NCI-H1048 (cell line): ENCODE results near the gene DUSP18.
"Not testable (repeated sequence)": the region's sequence is repeated elsewhere in the genome, so short reads cannot be mapped to it uniquely, and the experiment has no call there.

ENCODE experiments used
- DNase-seq: peaks from one replicate; lab custom pipeline; 2025; lab: John Stamatoyannopoulos, UW

The DUSP18 gene

DNA sequence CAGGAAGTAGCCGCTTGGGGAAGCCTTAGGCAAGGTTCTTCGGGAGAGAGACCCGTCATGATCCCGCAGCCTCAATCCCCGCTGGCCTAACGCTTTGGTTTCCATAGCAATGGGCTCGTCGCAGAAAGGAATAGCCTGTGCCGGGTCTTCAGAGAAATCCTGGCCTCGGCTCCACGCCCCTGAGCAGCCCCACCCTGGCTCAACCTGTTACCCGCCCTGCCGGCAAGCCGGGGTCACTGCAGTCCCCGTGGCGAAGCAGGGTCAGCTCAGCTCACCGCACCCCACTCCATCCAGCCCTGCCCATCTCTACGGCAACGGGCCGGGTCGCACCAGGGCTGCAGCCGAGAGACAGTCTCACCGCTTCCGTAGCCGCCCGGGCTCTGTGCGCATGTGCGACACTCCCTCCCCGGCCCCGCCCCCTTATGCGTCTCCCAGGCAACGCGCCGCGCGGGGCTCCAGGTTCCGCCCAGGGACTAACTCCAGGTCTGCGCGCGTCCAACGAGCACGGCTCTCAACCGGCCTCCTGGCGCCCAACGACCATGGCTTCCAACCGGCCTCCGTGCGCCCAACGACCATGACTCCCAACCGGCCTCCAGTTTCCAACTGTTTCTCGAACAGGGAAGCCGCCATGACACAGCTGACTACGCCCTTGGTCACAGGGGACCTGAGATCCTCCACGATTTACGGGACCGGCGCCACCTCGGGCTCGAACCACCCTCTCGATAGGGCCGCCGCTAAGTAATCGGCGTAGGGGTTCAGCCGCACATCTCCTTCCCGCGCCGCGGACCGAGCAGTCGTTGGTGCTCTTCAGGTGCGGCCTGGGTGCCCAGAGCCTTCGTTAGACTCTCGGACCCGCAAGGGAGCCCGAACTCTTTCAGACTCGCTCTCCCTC is at the start of gene DUSP18:
Gene DUSP18 (minus strand): TSS at position 382 of the 892 bp plus-strand sequence. CDS start 3,872 bp downstream, outside the sequence.
- DNase-seq: peak; percentile 59

DNA sequence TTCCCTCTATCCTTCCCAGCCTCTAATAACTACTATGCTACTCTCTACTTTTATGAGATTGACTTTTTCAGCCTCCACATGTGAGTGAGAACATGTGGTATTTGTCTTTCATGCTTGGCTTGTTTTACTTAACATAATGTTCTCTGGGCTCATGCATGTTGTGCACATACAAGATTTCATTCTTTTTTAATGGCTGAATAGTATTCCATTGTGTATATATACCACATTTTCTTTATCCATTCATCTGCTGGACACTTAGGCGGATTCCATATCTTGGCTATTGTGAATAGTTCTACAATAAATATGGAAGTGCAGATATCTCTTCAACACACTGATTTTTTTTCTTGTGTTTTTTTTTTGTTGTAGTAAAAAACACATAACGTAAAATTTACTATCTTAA is 46.4 kb upstream of the DUSP18 start:
- no peak for DNase-seq

DNA sequence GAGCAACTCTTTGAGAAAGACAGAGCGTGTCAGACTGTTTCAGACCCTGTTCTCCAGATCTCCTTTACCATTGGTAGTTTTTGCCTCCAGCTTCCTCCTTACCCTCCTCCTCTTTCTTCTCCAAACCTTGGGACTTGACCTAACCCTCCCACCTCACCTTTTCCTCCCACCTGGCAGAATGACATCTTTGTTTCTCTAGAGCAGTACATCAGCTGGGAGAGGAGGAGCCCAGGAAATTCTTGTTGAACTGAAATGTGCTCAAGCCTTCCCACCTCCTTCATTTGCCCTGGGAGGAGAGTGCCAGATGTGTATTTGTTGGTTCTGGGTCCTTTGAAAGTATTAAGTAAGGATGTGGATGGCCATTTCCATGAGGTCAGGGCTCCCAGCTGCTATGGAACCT is 44.4 kb upstream of the DUSP18 start:
- no peak for DNase-seq

DNA sequence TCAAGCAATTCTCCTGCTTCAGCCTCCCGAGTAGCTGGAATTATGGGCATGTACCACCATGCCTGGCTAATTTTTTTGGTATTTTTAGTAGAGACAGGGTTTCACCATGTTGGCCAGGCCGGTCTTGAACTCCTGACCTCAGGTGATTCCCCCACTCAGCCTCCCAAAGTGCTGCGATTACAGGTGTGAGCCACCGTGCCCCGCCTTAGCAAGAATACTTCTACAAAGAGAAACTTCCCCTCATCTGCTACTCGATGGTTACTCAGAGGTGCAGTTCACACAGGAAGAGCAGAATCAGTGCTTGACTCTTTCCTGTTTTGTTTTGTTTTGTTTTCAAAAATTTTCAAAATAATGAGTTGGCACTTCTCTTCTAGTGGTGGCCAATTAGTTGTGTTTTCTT is 42.3 kb upstream of the DUSP18 start:
- not testable (repeated sequence) for DNase-seq

DNA sequence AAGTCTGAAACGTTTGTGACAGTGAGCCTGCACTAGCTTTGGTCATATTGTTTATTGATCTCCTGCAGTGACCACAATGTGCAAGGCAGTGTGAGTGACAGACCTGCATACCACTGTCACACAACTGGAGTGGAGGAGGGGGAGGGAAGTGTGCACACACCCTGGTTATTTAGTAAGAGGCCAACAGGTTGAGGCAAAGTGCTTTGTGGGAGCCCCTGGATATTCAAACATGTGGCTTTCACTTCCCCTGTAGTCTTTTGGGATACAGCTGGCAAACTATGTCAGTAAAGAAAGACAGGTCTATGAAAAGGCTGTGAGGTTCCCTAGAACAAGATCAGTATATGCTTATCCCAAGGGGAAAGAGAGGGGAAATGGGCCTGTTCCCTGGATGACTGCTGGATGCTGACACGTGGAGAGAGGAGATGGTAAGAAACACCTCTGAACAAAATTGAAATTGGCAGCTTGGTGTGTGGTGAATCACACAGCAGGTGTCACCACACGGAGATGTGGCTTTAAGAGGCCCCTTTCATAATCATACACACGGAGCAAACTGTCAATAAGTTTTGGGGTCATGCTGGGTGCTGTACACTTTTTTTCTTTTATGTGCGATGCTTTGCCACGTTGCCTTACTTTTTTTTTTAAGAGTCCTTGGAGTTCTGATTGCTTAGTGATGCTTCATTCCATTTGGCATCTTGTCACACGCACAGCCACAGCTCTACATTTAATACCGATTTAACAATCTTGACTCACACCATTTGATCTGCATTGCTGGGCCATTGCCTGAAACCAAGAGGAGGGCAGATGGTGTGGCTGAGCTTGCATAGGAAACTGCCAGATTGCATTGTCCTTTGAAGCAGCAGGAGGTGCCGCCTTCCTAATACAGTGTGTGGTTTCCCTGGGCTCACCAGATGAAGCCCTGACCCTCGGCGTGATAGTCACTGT is 38.3 kb upstream of the DUSP18 start:
- DNase-seq: no peak

DNA sequence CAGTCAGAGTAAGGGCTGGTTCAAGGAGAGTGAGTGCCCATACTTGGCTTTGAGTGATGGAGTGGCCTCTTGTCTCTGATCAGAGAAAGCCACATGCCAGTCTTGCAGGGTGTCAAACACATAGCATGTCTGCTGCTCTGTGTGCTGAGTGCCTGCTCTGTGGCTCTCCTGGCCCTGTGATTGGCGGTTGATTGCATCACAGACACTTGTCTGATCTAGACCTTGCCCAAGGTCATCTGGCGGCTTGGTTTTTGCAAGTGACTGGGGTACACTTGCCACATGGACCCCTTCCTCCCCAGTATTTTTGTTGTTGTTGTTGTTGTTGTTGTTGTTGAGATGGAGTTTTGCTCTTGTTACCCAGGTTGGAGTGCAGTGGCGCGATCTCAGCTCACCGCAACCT is 37.3 kb upstream of the DUSP18 start:
- DNase-seq: no peak

DNA sequence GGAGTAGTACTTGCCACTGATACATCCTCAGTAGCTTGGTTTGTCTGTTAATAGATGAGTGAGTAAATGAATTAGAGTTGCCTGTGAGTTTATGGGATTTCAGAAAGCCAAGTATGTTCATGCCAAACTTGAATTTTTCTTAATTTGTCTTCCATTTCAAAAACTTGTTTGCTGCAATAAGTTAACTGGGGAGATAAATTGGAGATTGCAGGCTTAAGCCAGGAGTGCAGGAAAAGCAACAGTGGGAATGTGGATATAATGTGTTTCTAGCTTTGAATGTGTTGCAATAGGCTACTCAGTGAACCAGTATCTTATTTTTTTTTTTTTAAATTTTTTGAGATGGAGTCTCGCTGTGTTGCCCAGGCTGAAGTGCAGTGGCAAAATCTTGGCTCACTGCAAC is 35.2 kb upstream of the DUSP18 start:
- DNase-seq: no peak

DNA sequence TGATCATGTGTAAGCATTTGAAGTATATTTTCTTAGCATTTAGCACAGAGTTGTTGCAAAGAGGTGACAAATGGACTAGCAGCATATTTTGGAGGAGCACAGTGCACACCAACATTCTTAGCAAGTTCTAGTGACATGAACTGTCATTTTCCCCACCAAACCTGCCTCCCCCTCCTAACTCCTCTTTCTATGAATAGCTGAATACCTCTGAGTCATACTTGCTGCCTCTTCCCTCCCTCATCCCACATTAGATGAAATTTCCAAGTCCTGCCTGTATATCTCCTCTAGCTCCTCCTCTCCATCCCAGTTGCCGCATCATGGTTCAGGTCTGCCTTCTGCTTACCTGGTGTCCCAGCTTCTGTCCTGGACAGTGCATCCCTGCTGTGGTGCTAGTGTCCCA is 34.2 kb upstream of the DUSP18 start:
- DNase-seq: no peak

DNA sequence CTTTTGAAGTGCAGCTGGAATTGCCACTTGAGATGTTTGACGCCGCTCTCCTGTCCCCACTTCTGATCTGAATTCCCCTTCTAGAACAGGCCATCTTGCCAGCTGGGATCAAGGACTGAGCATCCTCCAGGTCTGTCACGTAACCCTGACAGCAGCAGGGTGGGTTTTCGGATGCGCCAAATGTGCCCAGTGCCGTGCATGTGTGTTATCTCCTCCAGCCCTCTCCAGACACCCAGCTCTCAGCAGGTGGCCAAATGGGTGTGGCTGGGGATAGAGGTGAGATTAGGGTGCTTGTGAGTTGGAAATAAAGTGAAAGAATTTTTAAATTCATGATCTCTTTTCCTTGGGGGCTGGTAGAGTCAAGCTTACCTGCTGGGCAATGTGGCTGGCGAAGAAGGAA is 30.3 kb upstream of the DUSP18 start:
- DNase-seq: no peak

DNA sequence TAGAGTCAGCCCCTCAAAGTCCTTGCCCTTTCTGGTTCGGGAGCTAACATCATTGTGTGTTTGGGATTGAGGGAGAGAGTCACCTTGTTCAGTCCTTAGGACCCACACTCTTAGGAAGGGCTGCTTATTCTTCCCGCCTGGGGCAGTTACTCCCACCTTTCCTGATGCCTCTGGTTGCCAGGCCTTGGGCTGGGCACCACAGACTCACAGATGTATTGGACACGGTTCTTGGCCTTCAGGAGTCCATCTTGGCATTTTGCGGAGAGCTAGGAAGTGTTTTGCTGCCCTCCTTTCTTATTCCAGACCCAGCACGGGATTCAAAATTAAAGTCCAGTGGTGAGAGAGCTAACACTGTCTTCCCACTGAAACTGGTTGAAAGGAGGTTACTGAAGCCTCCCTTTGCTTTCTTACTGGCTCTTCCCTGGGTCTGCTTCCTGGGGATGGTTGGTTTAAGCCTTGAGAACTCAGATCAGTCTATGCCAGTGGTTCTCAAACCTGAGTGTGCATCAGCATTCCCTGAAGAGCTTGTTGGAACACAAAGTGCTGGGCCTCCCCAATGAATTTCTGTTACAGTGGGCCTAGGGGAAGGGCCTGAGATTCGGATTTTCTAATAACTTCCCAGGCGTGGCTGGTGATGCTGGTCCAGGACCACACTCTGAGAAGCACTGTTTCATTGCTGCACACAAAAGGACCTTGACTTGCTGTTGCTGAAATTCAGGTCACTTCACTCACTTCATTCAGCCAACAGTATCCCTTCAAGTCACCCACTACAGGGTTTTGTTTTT is 28.4 kb upstream of the DUSP18 start:
- DNase-seq: no peak

DNA sequence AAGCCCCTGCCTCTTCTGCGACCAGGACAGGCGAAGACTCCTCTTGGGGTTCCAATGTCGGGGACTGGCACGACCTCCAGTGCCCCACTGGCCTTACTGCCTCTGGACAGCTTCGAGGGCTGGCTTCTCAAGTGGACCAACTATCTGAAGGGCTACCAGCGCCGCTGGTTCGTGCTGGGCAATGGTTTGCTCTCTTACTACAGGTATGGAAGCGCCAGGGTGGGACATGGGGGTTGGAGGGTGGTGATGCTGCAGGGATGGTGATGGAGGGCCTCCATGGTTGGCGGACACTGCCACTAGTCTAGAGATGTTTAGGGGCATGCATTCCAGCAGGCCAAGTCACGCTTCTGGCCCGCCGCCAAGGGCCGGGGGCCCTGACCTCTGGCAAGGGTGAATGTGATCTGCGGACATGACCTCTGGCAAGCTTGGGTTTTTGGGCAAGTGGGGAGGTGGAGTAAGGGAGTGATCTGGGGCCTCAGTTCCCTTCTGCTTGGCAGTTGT is 27.7 kb upstream of the DUSP18 start:
- DNase-seq: no peak

DNA sequence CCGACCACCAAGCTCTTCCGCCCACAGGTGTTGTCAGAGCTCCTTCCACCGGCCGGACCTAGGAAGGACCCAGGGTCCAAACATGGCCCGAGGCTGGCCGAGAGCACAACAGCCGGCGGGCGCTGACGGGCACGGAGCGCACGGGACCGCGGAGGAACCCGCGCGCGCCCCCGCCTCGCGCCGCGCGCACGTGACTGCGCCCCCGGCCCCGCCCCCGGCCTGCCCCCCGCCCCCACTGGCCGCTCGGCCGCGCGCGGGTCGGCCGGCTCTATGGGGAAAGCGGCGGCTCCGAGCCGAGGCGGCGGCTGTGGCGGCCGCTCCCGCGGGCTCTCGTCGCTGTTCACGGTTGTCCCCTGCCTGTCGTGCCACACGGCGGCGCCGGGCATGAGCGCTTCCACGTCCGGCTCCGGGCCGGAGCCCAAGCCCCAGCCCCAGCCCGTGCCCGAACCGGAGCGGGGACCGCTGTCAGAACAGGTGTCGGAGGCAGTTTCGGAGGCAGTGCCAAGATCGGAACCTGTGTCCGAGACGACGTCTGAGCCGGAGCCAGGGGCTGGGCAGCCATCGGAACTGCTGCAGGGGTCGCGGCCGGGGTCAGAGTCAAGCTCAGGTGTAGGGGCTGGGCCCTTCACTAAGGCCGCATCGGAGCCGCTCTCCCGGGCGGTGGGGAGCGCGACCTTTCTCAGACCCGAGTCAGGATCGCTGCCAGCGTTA is 27.1 kb upstream of the DUSP18 start, which contains the start of gene OSBP2:
Gene OSBP2 (plus strand): TSS at position 235 of the 711 bp plus-strand sequence. CDS start 36 bp downstream, at position 271.
- no peak for DNase-seq

DNA sequence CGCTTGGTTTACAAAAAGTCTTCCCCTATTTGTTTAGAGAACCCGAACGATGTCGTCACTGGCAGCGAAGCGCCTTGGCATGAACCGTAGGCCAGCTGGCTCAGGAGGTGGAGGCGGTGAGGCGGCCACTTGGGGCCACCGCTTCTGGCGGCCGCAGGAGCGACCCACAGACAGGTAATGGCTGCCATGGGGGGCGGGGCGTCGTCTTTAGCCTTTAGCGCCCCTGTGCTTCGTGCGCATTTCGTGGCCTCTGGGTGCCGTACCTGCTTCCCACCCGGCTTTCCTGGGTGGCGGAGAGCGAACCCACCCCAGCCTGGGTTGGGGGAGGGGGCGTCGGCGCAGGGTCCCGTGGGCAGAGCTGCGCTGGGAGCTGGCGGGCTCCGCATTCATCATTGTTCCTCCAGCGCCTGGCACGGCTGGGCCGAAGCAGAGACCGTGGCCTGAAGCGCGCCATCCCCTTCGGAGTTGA is 26.5 kb upstream of the DUSP18 start:
- no peak for DNase-seq

DNA sequence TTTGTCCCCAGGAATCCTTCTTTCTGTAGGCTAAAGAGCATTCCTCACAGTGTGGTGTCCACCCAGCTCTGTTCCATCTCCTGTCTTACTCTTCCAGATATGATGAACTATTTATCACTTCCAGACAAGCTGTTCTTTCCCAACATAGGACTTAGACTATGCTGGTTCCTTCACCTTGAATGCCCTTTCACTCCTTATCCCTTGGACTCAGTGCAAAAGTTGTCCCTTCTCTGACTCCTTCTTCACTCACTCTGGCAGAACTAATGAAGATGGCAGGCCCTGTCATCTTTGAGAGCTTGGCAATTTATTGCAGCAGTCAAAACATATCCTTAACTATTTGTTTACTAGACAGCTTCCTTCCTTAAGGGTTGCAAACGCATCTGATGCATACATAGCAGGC is 23.5 kb upstream of the DUSP18 start:
- no peak for DNase-seq

DNA sequence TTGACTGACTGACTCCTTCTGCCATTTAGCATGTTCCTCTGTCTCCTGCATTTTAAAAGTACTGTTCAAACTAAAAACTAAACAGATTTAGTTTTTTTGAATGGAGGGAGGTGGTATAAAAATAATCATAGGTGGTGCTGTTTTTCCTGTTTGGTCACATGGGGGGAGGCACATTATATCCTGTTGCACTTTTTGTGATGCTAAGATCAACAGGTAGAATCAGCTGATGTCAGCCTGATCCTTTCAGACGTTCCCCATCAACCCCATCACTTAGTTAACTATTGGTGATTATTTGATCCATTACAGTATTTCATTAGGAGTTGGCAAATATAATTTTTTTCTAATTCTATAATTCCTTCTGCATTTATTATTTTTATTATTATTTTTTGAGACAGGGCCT is 21.9 kb upstream of the DUSP18 start:
- DNase-seq: no peak

DNA sequence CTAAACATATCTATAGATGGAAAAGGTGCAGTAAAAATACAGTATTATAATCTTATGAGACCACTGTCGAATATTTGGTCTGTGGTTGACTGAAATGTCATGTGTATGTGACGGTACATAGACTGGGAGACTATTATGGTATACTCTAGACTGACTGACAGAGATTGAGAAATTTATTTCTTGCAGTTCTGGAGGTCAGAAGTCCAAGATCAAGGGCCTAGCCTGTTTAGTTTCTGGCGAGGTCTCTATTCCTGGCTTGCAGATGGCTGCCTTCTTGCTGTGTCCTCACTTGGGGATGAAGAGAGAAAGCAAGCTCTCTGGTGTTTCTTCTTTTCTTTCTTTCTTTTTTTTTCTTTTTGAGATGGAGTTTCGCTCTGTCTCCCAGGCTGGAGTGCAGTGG is 19.7 kb upstream of the DUSP18 start:
- no peak for DNase-seq

DNA sequence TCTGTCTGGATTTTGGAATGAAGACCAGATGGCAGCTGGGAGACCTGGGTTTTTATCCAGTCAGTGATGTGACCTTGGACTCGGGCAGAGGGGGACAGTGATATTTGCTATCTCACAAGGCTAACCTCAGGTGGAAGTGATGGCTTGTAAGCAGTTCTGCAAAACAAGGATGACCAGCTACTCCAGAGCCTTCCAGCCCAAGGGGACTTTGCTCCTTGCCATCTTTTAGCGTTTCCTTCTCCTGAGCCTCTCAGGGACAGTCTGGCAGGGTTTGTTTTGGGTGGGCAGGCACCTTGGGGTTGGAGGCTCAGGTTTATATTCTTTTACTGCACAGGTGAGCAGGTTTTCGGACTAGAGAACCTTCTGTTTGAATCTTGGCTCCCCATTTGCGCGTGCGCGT is 17.5 kb upstream of the DUSP18 start:
- DNase-seq: no peak

DNA sequence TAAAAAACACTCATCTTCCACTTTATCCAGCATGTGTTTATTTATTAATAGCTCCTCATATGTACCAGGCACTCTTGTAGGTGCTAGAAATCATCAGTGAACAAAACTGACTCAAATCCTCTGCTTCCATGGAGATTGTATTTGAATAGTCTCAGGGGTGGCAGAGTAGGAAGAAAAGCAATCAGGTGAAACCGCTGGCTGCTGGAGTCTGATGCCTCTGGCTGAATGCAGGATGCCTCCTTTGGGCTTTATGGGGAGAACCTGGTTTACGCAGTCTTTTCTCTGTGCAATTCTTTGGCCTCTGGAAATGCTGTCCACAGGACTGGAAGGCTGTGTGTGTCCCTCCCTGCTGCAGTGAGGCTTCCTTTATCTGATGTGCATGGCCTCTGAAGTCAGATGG is 14.2 kb upstream of the DUSP18 start:
- no peak for DNase-seq

DNA sequence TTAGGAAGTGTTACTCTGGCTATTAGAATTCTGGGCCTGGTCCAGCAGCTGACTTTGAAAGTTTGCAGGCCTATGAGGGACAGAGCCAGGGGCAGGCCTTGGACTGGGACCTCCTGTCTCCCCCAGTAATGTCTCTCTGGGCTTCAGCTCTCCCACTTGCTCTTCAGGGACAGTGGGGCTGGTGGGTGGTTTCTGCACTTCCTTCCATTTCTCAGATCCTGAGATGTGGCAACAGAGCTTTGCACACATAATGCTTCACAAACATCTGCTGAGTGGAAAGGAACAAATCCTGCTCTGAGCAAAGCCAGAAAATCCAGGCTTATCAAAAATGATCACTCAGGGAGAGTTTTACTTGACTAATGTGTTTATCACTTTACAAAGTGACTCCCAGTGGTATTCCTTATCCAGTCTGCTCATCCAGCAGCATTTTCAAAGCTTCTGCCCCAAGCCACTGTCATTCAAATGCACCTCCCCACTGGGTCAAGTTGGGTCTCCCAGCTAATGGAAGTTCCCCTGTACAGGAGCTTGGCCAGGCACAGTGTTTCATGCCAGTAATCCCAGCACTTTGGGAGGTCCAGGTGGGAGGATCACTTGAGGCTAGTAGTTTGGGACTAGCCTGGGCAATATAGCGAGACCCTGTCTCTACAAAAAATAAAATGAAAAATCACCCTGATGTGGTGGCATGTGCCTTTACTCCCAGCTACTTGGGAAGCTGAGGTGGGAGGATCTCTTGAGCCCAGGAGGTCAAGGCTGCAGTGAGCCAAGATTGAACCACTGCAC is 13.5 kb upstream of the DUSP18 start:
- no peak for DNase-seq
